Measurements from ENCODE around the gene UPK2.
"Not testable (repeated sequence)": the region's sequence is repeated elsewhere in the genome, so short reads cannot be mapped to it uniquely, and the experiment has no call there.

Gene UPK2

GRCh38 chr11:118939404-118939915 lies 16.6 kb upstream of the UPK2 start:
- no peak for DNase-seq

- no peak for DNase-seq
Observed at GRCh38 chr11:118939953-118940598, 16.0 kb upstream of the UPK2 start.

GRCh38 chr11:118947091-118947490 lies 9.0 kb upstream of the UPK2 start:
- DNase-seq: no peak

GRCh38 chr11:118948000-118948399 lies 8.1 kb upstream of the UPK2 start:
- no peak for DNase-seq

GRCh38 chr11:118953265-118953664 lies 2.8 kb upstream of the UPK2 start:
- DNase-seq: no peak

- not testable (repeated sequence) for DNase-seq
Observed at GRCh38 chr11:118953976-118954375, 2.1 kb upstream of the UPK2 start.

- no peak for DNase-seq
Observed at GRCh38 chr11:118956847-118957469, 860 bp downstream of the UPK2 start.

GRCh38 chr11:118957549-118957948 lies 1.5 kb downstream of the UPK2 start:
- no peak for DNase-seq

GRCh38 chr11:118957968-118958367 lies 1.9 kb downstream of the UPK2 start:
- DNase-seq: no peak

GRCh38 chr11:118958577-118958976 lies 2.5 kb downstream of the UPK2 start:
- DNase-seq: no peak

GRCh38 chr11:118961189-118961588 lies 5.1 kb downstream of the UPK2 start:
- no peak for DNase-seq

GRCh38 chr11:118961591-118961990 lies 5.5 kb downstream of the UPK2 start:
- no peak for DNase-seq

- DNase-seq: not testable (repeated sequence)
Observed at GRCh38 chr11:118969508-118969907, 13.4 kb downstream of the UPK2 start.

GRCh38 chr11:118971646-118972045 lies 15.5 kb downstream of the UPK2 start, which contains the start of gene FOXR1:
Gene FOXR1, plus strand, starts transcription at chr11:118971761. Its CDS starts 171 bp downstream, at chr11:118971932.
- no peak for DNase-seq

GRCh38 chr11:118973985-118974384 lies 17.9 kb downstream of the UPK2 start:
- no peak for DNase-seq

GRCh38 chr11:118975771-118976709 lies 19.9 kb downstream of the UPK2 start:
- no peak for DNase-seq

- DNase-seq: no peak
Observed at GRCh38 chr11:118979434-118979833, 23.3 kb downstream of the UPK2 start.

- DNase-seq: no peak
Observed at GRCh38 chr11:118980191-118980881, 24.2 kb downstream of the UPK2 start.

GRCh38 chr11:118984337-118984736 lies 28.2 kb downstream of the UPK2 start:
- DNase-seq: not testable (repeated sequence)

GRCh38 chr11:118984825-118985224 lies 28.7 kb downstream of the UPK2 start:
- no peak for DNase-seq

GRCh38 chr11:118988280-118988679 lies 32.2 kb downstream of the UPK2 start:
- no peak for DNase-seq

- DNase-seq: not testable (repeated sequence)
Observed at GRCh38 chr11:118991486-118992038, 35.5 kb downstream of the UPK2 start.

Data from activated CD4-positive, alpha-beta T cell treated with anti-CD3 and anti-CD28 coated beads, Interleukin-2, amount 50 U/mL, for 4 hours (primary cell).